ENCODE results near the gene AHI1. TPM values are rescaled to one million over a fixed set of nuclear protein-coding genes. Genes with fewer than 3 reads are reported as not detected.

AHI1 gene
- total RNA-seq, 2 donors from 2014 or later = 18.0 to 37.9 TPM

GRCh38 chr6:135440087-135440792, 57.3 kb downstream of the AHI1 start:
- Histone ChIP-seq H3K27me3 (replicated peaks; ENCODE audit: insufficient read depth) (no peaks in the 10 kb centered on the region), H3K27ac (no peak overlapping the region), H3K4me3 (no peak overlapping the region), H3K9me3 (no peaks in the 10 kb centered on the region), H3K4me1 (replicated peaks) (no peaks in the 10 kb centered on the region), H3K36me3 (no peaks in the 10 kb centered on the region)
- no peak for DNase-seq (ENCODE audit: low spot score)
- intact Hi-C loops (cut with DNase I) = no loop called here
- no peak for TF ChIP-seq POLR2AphosphoS5 (IDR thresholded peaks at IDR 0.05)
- no peak for TF ChIP-seq CTCF (IDR thresholded peaks at IDR 0.05)
- no peak for TF ChIP-seq POLR2A (IDR thresholded peaks at IDR 0.05)
- WGBS = 59% methylated on average over 8 of the region's 8 CpGs

- no peak for DNase-seq (ENCODE audit: low spot score)
- H3K4me1 ChIP-seq (replicated peaks) = no peaks in the 10 kb centered on the region
- H3K36me3 ChIP-seq = no peaks in the 10 kb centered on the region
- no peaks in the 10 kb centered on the region for H3K9me3 ChIP-seq
- H3K27ac ChIP-seq = no peak overlapping the region
- H3K27me3 ChIP-seq (replicated peaks; ENCODE audit: insufficient read depth) = no peaks in the 10 kb centered on the region
- TF ChIP-seq POLR2A (IDR thresholded peaks at IDR 0.05) (no peak), CTCF (IDR thresholded peaks at IDR 0.05) (no peak), POLR2AphosphoS5 (IDR thresholded peaks at IDR 0.05) (no peak)
- intact Hi-C loops (cut with DNase I) = no loop called here
- WGBS = 36% methylated on average over 4 of the region's 4 CpGs
- no peak overlapping the region for H3K4me3 ChIP-seq
Observed at GRCh38 chr6:135439549-135439948, 58.0 kb downstream of the AHI1 start.

DNA sequence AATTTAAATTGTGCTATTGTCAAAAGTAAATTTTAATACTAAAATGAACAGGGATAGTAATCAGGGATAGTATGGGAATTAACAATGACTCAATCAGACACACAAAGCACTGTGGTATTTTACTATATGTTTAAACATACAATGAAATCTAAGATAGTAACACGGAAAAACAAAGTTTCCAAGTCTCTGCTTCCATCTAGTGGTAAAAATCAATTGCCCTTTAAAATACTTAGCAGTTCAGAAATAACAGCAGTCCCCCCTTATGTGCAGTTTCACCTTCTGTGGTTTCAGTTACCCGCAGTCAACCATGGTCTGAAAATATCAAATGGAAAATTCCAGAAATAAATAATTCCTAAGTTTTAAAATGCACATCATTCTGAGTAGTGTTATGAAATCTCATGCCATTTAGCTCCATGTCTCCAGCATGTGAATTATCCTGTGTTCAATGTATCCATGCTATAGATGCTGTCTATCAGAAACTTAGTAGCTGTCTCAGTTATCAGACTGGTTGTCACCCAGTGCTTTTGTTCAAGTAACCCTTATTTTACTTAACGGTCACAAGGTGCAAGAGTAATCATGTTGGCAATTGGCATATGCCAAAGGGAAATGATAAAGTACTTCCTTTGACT, 58.5 kb downstream of the AHI1 start:
- no peaks in the 10 kb centered on the region for H3K36me3 ChIP-seq
- H3K27ac ChIP-seq = no peak overlapping the region
- H3K27me3 ChIP-seq (replicated peaks; ENCODE audit: insufficient read depth) = no peaks in the 10 kb centered on the region
- TF ChIP-seq POLR2AphosphoS5 (IDR thresholded peaks at IDR 0.05) (no peak), CTCF (IDR thresholded peaks at IDR 0.05) (peak in 3 of 4 experiments; percentile 14 to 53 (median 27))
- DNase-seq (ENCODE audit: low spot score) = no peak
- WGBS = 44% methylated on average over 3 of the region's 3 CpGs
- H3K4me3 ChIP-seq = no peak overlapping the region
- intact Hi-C loops (cut with DNase I) = no loop called here
- no peaks in the 10 kb centered on the region for H3K4me1 ChIP-seq (replicated peaks)
- no peaks in the 10 kb centered on the region for H3K9me3 ChIP-seq

GRCh38 chr6:135434991-135435390, 62.5 kb downstream of the AHI1 start:
- Histone ChIP-seq H3K4me1 (replicated peaks) (no peaks in the 10 kb centered on the region), H3K4me3 (no peak overlapping the region), H3K27ac (no peak overlapping the region), H3K27me3 (replicated peaks; ENCODE audit: insufficient read depth) (no peaks in the 10 kb centered on the region), H3K9me3 (no peaks in the 10 kb centered on the region), H3K36me3 (no peaks in the 10 kb centered on the region)
- TF ChIP-seq POLR2A (IDR thresholded peaks at IDR 0.05) (no peak), CTCF (IDR thresholded peaks at IDR 0.05) (no peak), POLR2AphosphoS5 (IDR thresholded peaks at IDR 0.05) (no peak)
- DNase-seq (ENCODE audit: low spot score) = no peak
- intact Hi-C loops (cut with DNase I) = no loop called here

DNA sequence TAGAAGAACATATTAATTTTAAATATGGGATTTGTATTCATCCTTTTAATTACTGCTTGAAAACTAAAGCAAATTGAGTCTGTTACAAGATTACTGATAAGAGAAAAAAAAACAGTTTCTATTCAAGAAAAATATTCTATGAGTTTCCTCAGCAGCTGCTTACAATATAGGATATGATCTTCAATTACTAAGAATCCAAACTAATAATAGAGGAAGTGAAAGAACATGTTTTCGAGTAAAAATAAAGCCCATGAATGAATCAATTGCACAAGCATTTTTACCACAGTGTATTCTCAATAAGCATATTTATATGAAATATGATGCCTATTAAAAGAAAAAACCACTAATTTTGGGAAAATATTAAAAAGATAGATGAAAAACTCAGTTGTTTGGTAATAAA, 63.4 kb downstream of the AHI1 start:
- intact Hi-C loops (cut with DNase I) = no loop called here
- Histone ChIP-seq H3K27me3 (replicated peaks; ENCODE audit: insufficient read depth) (no peaks in the 10 kb centered on the region), H3K9me3 (no peaks in the 10 kb centered on the region), H3K4me1 (replicated peaks) (no peaks in the 10 kb centered on the region), H3K4me3 (no peak overlapping the region), H3K36me3 (no peaks in the 10 kb centered on the region), H3K27ac (no peak overlapping the region)
- no peak for TF ChIP-seq POLR2AphosphoS5 (IDR thresholded peaks at IDR 0.05)
- no peak for TF ChIP-seq CTCF (IDR thresholded peaks at IDR 0.05)
- TF ChIP-seq POLR2A (IDR thresholded peaks at IDR 0.05) = no peak
- WGBS = 93% methylated on average over 1 of the region's 1 CpG
- DNase-seq (ENCODE audit: low spot score) = no peak
